ENCODE results near the gene HARS1.
"Not testable (repeated sequence)": the region's sequence is repeated elsewhere in the genome, so short reads cannot be mapped to it uniquely, and the experiment has no call there.

Gene HARS1

GRCh38 chr5:140718266-140718592 is 27.1 kb upstream of the HARS1 start:
- no peak for DNase-seq (ENCODE audit: extremely low read depth, low read depth)
- TF ChIP-seq CTCF (IDR thresholded peaks at IDR 0.05; ENCODE audit: low read depth, low read length), result no peak

GRCh38 chr5:140716238-140716637 is 25.1 kb upstream of the HARS1 start:
- not testable (repeated sequence) for DNase-seq (ENCODE audit: extremely low read depth, low read depth)

- no peak for DNase-seq (ENCODE audit: extremely low read depth, low read depth)
- no peak for TF ChIP-seq CTCF (IDR thresholded peaks at IDR 0.05; ENCODE audit: low read depth, low read length)
These were observed 22.5 kb upstream of the HARS1 start for GRCh38 chr5:140713562-140714094.

GRCh38 chr5:140711794-140712193 is 20.6 kb upstream of the HARS1 start:
- no peak for TF ChIP-seq CTCF (IDR thresholded peaks at IDR 0.05; ENCODE audit: low read depth, low read length)
- no peak for DNase-seq (ENCODE audit: extremely low read depth, low read depth)

GRCh38 chr5:140710899-140711552 is 19.9 kb upstream of the HARS1 start:
- DNase-seq (ENCODE audit: extremely low read depth, low read depth), result peak; percentile 98
- TF ChIP-seq CTCF (IDR thresholded peaks at IDR 0.05; ENCODE audit: low read depth, low read length), result no peak

GRCh38 chr5:140708787-140709186 is 17.6 kb upstream of the HARS1 start:
- not testable (repeated sequence) for DNase-seq (ENCODE audit: extremely low read depth, low read depth)

GRCh38 chr5:140707812-140708211 is 16.6 kb upstream of the HARS1 start:
- TF ChIP-seq CTCF (IDR thresholded peaks at IDR 0.05; ENCODE audit: low read depth, low read length), result no peak
- no peak for DNase-seq (ENCODE audit: extremely low read depth, low read depth)

GRCh38 chr5:140700177-140701144 is 9.3 kb upstream of the HARS1 start, which contains the start of gene ZMAT2:
Gene ZMAT2 (plus strand): TSS chr5:140700447. CDS start chr5:140700461, 14 bp downstream.
- TF ChIP-seq CTCF (IDR thresholded peaks at IDR 0.05; ENCODE audit: low read depth, low read length), result no peak
- DNase-seq (ENCODE audit: extremely low read depth, low read depth), result peak; percentile 96

Data from AG09319 (cell line).